Skeletal muscle cell (primary cell): Measurements from ENCODE around the gene LGALS3BP.
A peak's percentile ranks its signal among the peaks of the same experiment; 100 is the strongest.

Experiments
- DNase-seq: peaks from one replicate; pipeline ENCODE4 v3.0.0-alpha.2; 2010; ENCODE audit warnings: low read depth
- H3K4me3 ChIP-seq: 2 replicates; pipeline ENCODE4 v1.5.1; 2011; ENCODE audit warnings: low read depth, mild to moderate bottlenecking, control low read depth, low read length, moderate library complexity

LGALS3BP gene

GRCh38 chr17:78925662-78926555 is 53.8 kb downstream of the LGALS3BP start:
- peak overlapping the region; percentile 75 for H3K4me3 ChIP-seq
- DNase-seq = no peak

DNA sequence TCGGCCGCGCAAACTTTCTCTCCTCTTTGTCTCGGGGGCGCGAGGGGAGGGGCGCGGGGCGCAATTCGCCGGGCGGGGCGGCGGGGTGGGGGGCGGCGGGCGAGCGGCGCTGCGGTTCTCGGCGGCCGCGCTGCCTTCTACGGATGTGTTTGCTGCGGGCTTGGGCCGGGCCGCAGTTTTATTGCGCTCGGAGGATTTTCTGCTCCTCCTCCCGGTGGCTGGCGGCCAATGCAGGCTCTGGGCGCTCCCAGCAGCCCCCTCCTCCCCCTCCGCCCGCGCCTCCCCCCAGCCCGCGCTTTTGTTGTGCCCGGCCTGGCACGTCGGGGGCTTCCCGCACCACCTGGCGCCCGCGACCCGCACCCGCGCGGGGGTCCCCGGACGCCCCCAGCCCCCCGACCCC is 54.5 kb downstream of the LGALS3BP start, which contains the start of gene TIMP2:
TSS of gene TIMP2 (minus strand) at position 154 of the 400 bp plus-strand sequence. CDS start 299 bp downstream, outside the sequence.
- peak within 1 kb of the TSS; percentile 75 for H3K4me3 ChIP-seq
- DNase-seq = no peak

DNA sequence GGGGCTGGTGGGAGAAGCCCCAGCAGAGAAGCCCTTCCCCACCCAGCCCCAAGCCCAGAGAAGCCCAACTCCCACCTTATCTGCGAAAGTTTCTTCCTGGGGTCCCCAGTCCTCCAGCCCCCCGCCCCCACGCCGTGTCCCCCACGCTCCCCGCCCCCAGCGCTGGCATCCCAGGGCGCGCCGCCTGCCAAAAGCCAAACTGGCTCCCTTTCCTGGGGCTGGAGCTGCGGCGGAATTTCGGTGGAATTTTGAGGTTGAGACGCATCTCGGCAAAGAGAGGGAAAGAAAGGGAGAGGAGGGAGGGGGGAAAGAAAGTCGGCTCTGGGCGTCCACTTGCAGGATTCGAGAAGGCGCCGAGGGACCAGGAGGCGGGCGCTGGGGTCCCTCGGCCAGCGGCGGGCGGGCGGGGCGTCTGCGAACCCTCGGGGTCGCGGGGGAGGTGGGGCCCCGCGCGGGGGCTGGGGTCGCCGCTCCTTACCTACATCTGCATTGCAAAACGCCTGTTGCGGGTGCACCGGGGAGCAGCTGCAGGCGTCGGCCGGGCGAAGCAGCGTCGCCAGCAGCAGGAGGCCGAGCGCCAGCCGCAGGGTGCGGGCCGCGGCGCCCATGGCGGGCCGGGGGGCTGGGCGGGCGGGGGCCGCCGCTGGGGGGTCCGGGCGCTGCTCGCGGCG is 55.1 kb downstream of the LGALS3BP start:
- DNase-seq = no peak
- H3K4me3 ChIP-seq = peak overlapping the region; percentile 75

- peak overlapping the region; percentile 75 for H3K4me3 ChIP-seq
- no peak for DNase-seq
These were observed 55.9 kb downstream of the LGALS3BP start for GRCh38 chr17:78923660-78924453.

DNA sequence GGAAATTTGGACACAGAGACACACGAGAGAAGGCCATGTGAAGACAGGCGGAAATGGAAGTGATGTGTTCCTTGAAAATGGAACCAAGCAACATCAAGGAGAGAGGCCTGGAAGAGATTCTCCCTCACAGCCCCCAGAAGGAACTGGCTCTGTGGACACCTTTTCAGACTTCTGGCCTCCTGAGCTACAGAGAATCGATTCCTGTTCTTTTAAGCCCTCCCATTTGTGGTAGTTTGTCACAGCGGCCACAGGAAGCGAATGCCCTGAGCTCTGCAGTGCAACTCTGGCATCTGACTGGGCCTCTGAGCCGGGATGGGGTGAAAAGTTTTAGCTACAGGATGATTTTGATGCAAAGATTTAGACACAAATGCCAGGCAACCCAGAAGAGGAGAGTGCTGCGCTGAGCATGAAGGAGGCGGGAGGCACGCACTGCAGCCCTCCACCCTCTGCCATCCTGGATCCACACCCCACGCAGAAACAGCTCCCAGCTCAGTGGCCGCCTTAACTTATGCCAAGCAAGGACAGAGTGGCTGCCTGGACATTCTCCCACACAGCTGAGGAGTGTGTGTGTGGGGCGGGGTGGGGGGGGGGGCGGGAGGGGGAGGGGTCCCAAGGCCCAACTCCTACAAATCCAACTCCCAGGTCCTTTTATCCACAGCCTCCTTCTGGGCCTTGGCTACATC is 56.8 kb downstream of the LGALS3BP start:
- DNase-seq = no peak
- H3K4me3 ChIP-seq = peak overlapping the region; percentile 75

DNA sequence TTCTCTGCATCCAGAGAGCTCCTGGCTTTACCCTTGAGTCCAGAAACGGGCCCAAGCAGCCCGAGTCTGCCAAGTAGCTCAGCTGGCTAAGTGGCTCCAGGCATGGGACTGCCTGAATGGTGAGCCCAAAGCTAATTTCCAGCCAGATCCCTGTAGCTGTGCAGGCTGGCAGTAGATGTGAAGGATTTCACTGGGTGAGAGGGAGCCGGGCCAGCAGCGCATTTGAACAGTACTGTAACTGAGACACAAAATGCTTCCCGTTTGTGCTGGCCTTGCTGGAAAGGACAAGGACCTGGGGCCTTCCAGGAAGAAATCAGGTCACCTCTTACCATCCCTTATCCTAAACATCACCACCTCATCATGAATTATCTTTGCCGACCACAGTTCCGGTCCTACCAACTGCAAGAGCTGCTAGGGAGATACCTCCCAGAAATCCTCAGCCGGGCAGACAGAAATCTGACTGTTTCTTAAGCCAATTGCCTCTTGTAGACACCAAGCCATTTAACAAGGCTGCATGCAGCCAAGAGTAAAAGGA is 58.2 kb downstream of the LGALS3BP start:
- no peak for DNase-seq
- no peak overlapping the region for H3K4me3 ChIP-seq
